Measurements from ENCODE around the gene PCSK5.

DNA sequence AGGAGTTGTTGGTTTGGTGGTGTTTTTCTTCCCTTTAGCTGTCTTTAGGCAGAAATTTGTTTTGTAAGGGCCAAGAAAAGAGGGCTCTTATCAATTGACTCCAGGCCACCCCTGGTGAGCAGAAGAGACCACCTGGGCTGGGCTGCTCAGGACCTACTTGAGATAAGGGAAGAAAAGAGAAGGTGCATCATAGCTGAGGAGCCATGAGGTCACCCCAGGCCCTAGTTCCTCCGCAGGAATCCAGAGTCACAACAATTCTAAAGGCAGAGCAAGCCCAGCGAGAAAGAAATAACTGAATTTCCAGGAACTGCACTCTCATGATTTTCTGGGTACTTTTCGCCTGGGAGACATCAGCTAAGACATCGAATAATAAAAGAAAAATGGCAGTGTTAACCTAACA is 468.9 kb downstream of the PCSK5 start:
- TF ChIP-seq, protein P1, sequence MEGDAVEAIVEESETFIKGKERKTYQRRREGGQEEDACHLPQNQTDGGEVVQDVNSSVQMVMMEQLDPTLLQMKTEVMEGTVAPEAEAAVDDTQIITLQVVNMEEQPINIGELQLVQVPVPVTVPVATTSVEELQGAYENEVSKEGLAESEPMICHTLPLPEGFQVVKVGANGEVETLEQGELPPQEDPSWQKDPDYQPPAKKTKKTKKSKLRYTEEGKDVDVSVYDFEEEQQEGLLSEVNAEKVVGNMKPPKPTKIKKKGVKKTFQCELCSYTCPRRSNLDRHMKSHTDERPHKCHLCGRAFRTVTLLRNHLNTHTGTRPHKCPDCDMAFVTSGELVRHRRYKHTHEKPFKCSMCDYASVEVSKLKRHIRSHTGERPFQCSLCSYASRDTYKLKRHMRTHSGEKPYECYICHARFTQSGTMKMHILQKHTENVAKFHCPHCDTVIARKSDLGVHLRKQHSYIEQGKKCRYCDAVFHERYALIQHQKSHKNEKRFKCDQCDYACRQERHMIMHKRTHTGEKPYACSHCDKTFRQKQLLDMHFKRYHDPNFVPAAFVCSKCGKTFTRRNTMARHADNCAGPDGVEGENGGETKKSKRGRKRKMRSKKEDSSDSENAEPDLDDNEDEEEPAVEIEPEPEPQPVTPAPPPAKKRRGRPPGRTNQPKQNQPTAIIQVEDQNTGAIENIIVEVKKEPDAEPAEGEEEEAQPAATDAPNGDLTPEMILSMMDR (IDR thresholded peaks at IDR 0.05; ENCODE audit: extremely low read depth in 1 of 2, insufficient read depth in 1 of 2, low read depth in 1 of 2, low read length in 2 of 2) = no peak
- TF ChIP-seq POLR2AphosphoS5 (IDR thresholded peaks at IDR 0.05; ENCODE audit: insufficient read depth, low read depth, low read length) = no peak
- TF ChIP-seq POLR2A (IDR thresholded peaks at IDR 0.05; ENCODE audit: low read depth, low read length) = no peak
- no peak for TF ChIP-seq EZH2 (IDR thresholded peaks at IDR 0.05; ENCODE audit: borderline replicate concordance, low read depth, low read length, severe bottlenecking)
- no peak for TF ChIP-seq GATA2 (IDR thresholded peaks at IDR 0.05; ENCODE audit: insufficient read depth, insufficient read length, low read depth, low read length)
- TF ChIP-seq JUN (IDR thresholded peaks at IDR 0.05; ENCODE audit: borderline replicate concordance, insufficient read depth, insufficient read length, low read depth) = no peak
- TF ChIP-seq MYC (IDR thresholded peaks at IDR 0.05; ENCODE audit: low read depth, low read length) = no peak
